Panc1 (cell line): Measurements from ENCODE around the gene MRGPRF. TPM values are rescaled to one million over a fixed set of nuclear protein-coding genes. Genes with fewer than 3 reads are reported as not detected.

Source experiments
- ATAC-seq: fragments of 200-7000 bp; cut with Tn5 transposase; 2 replicates; pipeline ENCODE4 v1.9.1; 2020; ENCODE audit warnings: mild to moderate bottlenecking, moderate library complexity
- BruUV-seq: library from RNA; stranded (reverse); fragments of 400-500 nt; replicated peaks from 2 replicates; lab custom pipeline; 2021; lab: Mats Ljungman, UMichigan
- CTCF ChIA-PET: fragments of 300-600 bp; sonication (Branson Sonifier 250); formaldehyde crosslinking; loops from one replicate; lab custom pipeline; 2022; ENCODE audit warnings: antibody characterized with exemption; lab: Charles Lee
- POLR2A ChIA-PET: fragments of 300-600 bp; sonication (Branson Sonifier 250); formaldehyde crosslinking; loops from one replicate; lab custom pipeline; 2022; ENCODE audit warnings: antibody characterized with exemption; lab: Charles Lee
- DNase-seq: peaks from one replicate; pipeline ENCODE4 v3.0.0-alpha.2; 2010; ENCODE audit warnings: low read depth, low spot score
- H3K27ac ChIP-seq: 2 replicates; pipeline ENCODE4 v1.5.1; 2011; ENCODE audit warnings: mild to moderate bottlenecking, low read length, inconsistent platforms
- H3K27me3 ChIP-seq: fragments of 200-500 bp; sonication (Bioruptor generic); 2 replicates; pipeline ENCODE4 v1.6.0; 2014; ENCODE audit warnings: low read length, inconsistent platforms; ENCODE audit not compliant: control insufficient read depth, insufficient read depth
- H3K36me3 ChIP-seq: fragments of 200-500 bp; sonication (Bioruptor generic); 2 replicates; pipeline ENCODE4 v1.5.1; 2014; ENCODE audit warnings: inconsistent platforms, mild to moderate bottlenecking, low read length, moderate library complexity; ENCODE audit not compliant: control insufficient read depth, insufficient read depth
- H3K4me1 ChIP-seq: 2 replicates; pipeline ENCODE4 v1.5.1; 2011; ENCODE audit warnings: inconsistent platforms, mild to moderate bottlenecking, low read length, moderate library complexity; ENCODE audit not compliant: control insufficient read depth, insufficient read depth
- H3K4me3 ChIP-seq, 2 experiments: 2 replicates each; pipeline ENCODE4 v1.5.1; 2011 to 2012; ENCODE audit warnings: low read depth in 2 of 2, low read length in 2 of 2, mild to moderate bottlenecking in 2 of 2, inconsistent platforms in 1 of 2, moderate library complexity in 1 of 2
- H3K9me3 ChIP-seq: fragments of 200-500 bp; sonication (Bioruptor generic); 2 replicates; pipeline ENCODE4 v1.5.1; 2014; ENCODE audit warnings: low read depth, mild to moderate bottlenecking, inconsistent platforms, low read length, moderate library complexity; ENCODE audit not compliant: control insufficient read depth, insufficient read depth
- POLR2AphosphoS5 ChIP-seq: IDR thresholded peaks from 2 replicates; pipeline ENCODE4 v1.6.1; 2012; ENCODE audit warnings: mild to moderate bottlenecking, low read depth, low read length, moderate library complexity
- SIN3A ChIP-seq: IDR thresholded peaks from 2 replicates; pipeline ENCODE4 v1.6.1; 2012; ENCODE audit warnings: low read depth, mild to moderate bottlenecking, low read length, moderate library complexity, borderline replicate concordance; ENCODE audit not compliant: insufficient read depth
- TCF7L2 ChIP-seq: IDR thresholded peaks from 2 replicates; pipeline ENCODE4 v1.6.1; 2011; ENCODE audit warnings: mild to moderate bottlenecking, low read depth, low read length, inconsistent platforms
- in situ Hi-C: cut with HindIII; loops from 2 replicates; pipeline ENCODE4 v1.10.0; 2016; ENCODE audit warnings: low sequenced_read_pairs, low pct_unique_long_range_greater_than_20kb
- intact Hi-C: fragments of 100-400 bp; cut with micrococcal nuclease; formaldehyde crosslinking; loops from one replicate; pipeline ENCODE4 v1.10.0; 2022; ENCODE audit not compliant: unreplicated experiment
- total RNA-seq: library from RNA; stranded (reverse); gene quantifications from one replicate; pipeline ENCODE4 v1.2.1, GENCODE V29; 2021; ENCODE audit not compliant: unreplicated experiment
- TF ChIP-seq, protein P1 (sequence below): fragments of 450-650 bp; IDR thresholded peaks from 2 replicates; pipeline ENCODE4 v1.5.1; 2017; ENCODE audit warnings: mild to moderate bottlenecking
- TF ChIP-seq, protein P2 (sequence below), 2 experiments: IDR thresholded peaks; 2 replicates each; pipeline ENCODE4 v1.6.1; 2011 to 2012; ENCODE audit warnings: low read depth in 2 of 2, control low read depth in 1 of 2, low read length in 1 of 2, mild to moderate bottlenecking in 1 of 2, moderate library complexity in 1 of 2; ENCODE audit not compliant: insufficient read depth in 1 of 2

The MRGPRF gene
- total RNA-seq, 1 experiment from 2014 or later, result 0.36 TPM

DNA sequence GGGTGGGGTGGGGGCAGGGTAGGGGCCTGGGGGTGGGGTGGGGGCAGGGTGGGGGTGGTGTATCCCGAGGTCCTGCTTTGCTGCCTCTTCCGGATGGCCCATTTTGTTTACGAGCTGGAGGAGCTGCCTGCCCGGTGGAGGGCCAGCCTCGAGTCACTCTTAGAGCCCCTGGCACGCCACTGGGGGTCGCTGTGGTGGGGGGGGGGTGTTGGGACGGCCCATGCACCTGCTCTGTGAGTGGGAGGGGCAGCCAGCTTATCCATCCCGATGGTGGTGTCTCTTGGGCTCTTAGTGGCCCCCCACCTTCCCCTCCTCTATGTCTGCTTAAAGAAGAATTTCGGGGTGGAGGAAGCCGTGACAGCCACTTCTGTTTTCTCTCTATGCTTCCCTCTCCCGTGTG lies 56.9 kb downstream of the MRGPRF start:
- BruUV-seq, result no TSS peak
- CTCF ChIA-PET, result no interaction called here
- peak; percentile 37 for ATAC-seq
- H3K4me3 ChIP-seq, result no peak overlapping the region
- TF ChIP-seq, protein P1, sequence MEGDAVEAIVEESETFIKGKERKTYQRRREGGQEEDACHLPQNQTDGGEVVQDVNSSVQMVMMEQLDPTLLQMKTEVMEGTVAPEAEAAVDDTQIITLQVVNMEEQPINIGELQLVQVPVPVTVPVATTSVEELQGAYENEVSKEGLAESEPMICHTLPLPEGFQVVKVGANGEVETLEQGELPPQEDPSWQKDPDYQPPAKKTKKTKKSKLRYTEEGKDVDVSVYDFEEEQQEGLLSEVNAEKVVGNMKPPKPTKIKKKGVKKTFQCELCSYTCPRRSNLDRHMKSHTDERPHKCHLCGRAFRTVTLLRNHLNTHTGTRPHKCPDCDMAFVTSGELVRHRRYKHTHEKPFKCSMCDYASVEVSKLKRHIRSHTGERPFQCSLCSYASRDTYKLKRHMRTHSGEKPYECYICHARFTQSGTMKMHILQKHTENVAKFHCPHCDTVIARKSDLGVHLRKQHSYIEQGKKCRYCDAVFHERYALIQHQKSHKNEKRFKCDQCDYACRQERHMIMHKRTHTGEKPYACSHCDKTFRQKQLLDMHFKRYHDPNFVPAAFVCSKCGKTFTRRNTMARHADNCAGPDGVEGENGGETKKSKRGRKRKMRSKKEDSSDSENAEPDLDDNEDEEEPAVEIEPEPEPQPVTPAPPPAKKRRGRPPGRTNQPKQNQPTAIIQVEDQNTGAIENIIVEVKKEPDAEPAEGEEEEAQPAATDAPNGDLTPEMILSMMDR, result no peak; the same call in 1 of the 2 replicates
- TF ChIP-seq, protein P2, sequence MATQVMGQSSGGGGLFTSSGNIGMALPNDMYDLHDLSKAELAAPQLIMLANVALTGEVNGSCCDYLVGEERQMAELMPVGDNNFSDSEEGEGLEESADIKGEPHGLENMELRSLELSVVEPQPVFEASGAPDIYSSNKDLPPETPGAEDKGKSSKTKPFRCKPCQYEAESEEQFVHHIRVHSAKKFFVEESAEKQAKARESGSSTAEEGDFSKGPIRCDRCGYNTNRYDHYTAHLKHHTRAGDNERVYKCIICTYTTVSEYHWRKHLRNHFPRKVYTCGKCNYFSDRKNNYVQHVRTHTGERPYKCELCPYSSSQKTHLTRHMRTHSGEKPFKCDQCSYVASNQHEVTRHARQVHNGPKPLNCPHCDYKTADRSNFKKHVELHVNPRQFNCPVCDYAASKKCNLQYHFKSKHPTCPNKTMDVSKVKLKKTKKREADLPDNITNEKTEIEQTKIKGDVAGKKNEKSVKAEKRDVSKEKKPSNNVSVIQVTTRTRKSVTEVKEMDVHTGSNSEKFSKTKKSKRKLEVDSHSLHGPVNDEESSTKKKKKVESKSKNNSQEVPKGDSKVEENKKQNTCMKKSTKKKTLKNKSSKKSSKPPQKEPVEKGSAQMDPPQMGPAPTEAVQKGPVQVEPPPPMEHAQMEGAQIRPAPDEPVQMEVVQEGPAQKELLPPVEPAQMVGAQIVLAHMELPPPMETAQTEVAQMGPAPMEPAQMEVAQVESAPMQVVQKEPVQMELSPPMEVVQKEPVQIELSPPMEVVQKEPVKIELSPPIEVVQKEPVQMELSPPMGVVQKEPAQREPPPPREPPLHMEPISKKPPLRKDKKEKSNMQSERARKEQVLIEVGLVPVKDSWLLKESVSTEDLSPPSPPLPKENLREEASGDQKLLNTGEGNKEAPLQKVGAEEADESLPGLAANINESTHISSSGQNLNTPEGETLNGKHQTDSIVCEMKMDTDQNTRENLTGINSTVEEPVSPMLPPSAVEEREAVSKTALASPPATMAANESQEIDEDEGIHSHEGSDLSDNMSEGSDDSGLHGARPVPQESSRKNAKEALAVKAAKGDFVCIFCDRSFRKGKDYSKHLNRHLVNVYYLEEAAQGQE (IDR thresholded peaks at IDR 0.05; ENCODE audit: insufficient read depth in 1 of 2, low read depth in 2 of 2, low read length in 1 of 2), result no peak
- TF ChIP-seq TCF7L2 (no peak), POLR2AphosphoS5 (no peak), SIN3A (no peak)
- H3K4me1 ChIP-seq, result peaks cover 3% of the 10 kb centered on the region; the same call in 1 of the 2 replicates
- no peaks in the 10 kb centered on the region for H3K36me3 ChIP-seq
- POLR2A ChIA-PET, result no interaction called here
- no peak for DNase-seq
- in situ Hi-C loops (no loop called here), intact Hi-C loops (no loop called here)
- H3K27ac ChIP-seq, result no peak overlapping the region
- H3K9me3 ChIP-seq, result no peaks in the 10 kb centered on the region
- H3K27me3 ChIP-seq, result no peaks in the 10 kb centered on the region

DNA sequence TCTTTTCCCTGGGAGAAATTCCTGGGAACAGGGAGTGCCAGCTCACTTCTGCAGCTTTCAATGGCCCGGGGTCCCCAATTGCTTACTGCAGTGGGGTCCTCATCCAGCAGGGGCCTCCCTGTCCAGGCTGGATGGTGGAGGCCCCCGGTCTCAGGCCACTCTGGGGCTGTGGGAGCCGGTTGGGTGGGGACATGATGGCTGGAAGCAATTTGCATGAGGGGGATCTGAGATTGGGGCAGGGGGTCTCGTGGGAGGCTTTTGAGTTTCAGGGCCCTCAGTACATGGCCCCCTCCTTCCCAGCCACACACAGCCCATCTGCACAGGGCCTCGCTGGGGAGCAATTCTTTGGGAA lies 57.5 kb downstream of the MRGPRF start:
- intact Hi-C loops, result no loop called here

More for the DNA sequence above, 57.5 kb downstream of the MRGPRF start:
- TF ChIP-seq TCF7L2 (no peak), POLR2AphosphoS5 (no peak), SIN3A (no peak)
- TF ChIP-seq, protein P1, result no peak
- TF ChIP-seq, protein P2 (IDR thresholded peaks at IDR 0.05; ENCODE audit: insufficient read depth in 1 of 2, low read depth in 2 of 2, low read length in 1 of 2), result no peak
- no peak overlapping the region for H3K4me3 ChIP-seq
- H3K27ac ChIP-seq, result no peak overlapping the region
- no peaks in the 10 kb centered on the region for H3K9me3 ChIP-seq
- CTCF ChIA-PET, result no interaction called here
- in situ Hi-C loops, result no loop called here
- no TSS peak for BruUV-seq
- POLR2A ChIA-PET, result no interaction called here
- ATAC-seq, result no peak
- no peaks in the 10 kb centered on the region for H3K36me3 ChIP-seq
- DNase-seq, result no peak
- no peaks in the 10 kb centered on the region for H3K27me3 ChIP-seq
- H3K4me1 ChIP-seq, result peaks cover 3% of the 10 kb centered on the region; the same call in 1 of the 2 replicates
